Epithelial cell of proximal tubule (primary cell): Measurements from ENCODE around the gene LRRC74A. TPM values are rescaled to one million over a fixed set of nuclear protein-coding genes. Genes with fewer than 3 reads are reported as not detected.

Experiments used
- DNase-seq: peaks from one replicate; pipeline ENCODE4 v3.0.0-alpha.2; 2011; ENCODE audit warnings: low read depth
- H3K4me3 ChIP-seq: 2 replicates; pipeline ENCODE4 v1.5.1; 2011; ENCODE audit warnings: low read depth, mild to moderate bottlenecking, low read length
- CTCF ChIP-seq: conservative IDR thresholded peaks from 2 replicates; pipeline ENCODE4 v1.5.1; 2012; ENCODE audit warnings: low read depth, mild to moderate bottlenecking, low read length
- total RNA-seq: library from RNA; depleted of rRNA; stranded (reverse); fragments of >200 nt; gene quantifications from 2 replicates; pipeline ENCODE4 v1.2.3, GENCODE V29; 2015

Gene LRRC74A
- total RNA-seq, result not detected in 2 replicates

GRCh38 chr14:76826122-76826521, at the start of gene LRRC74A:
LRRC74A (plus strand) TSS chr14:76826408; CDS start chr14:76826698, 290 bp downstream.
- H3K4me3 ChIP-seq, result no peak within 1 kb of the TSS
- no peak for TF ChIP-seq CTCF
- no peak for DNase-seq

GRCh38 chr14:76776428-76777251, 49.6 kb upstream of the LRRC74A start:
- no peak for TF ChIP-seq CTCF
- no peak overlapping the region for H3K4me3 ChIP-seq
- DNase-seq, result no peak

GRCh38 chr14:76777721-76778120, 48.5 kb upstream of the LRRC74A start:
- DNase-seq, result no peak
- TF ChIP-seq CTCF, result no peak

GRCh38 chr14:76778546-76779215, 47.5 kb upstream of the LRRC74A start:
- no peak overlapping the region for H3K4me3 ChIP-seq
- no peak for DNase-seq
- no peak for TF ChIP-seq CTCF

More at GRCh38 chr14:76777721-76778120, 48.5 kb upstream of the LRRC74A start:
- no peak overlapping the region for H3K4me3 ChIP-seq

GRCh38 chr14:76779221-76780057, 46.8 kb upstream of the LRRC74A start:
- DNase-seq, result no peak
- no peak for TF ChIP-seq CTCF

GRCh38 chr14:76780058-76780345, 46.2 kb upstream of the LRRC74A start:
- no peak for TF ChIP-seq CTCF
- no peak for DNase-seq
- H3K4me3 ChIP-seq, result no peak overlapping the region

More at GRCh38 chr14:76779221-76780057, 46.8 kb upstream of the LRRC74A start:
- no peak overlapping the region for H3K4me3 ChIP-seq
